ENCODE results near the gene FLNB.

The FLNB gene

GRCh38 chr3:58164906-58165821, 156.9 kb downstream of the FLNB start:
- DNase-seq (ENCODE audit: low read depth) = no peak

- peak; percentile 56 for DNase-seq (ENCODE audit: low read depth)
Observed at GRCh38 chr3:58167431-58168351, 159.5 kb downstream of the FLNB start.

- DNase-seq (ENCODE audit: low read depth) = no peak
Observed at GRCh38 chr3:58168498-58168897, 160.3 kb downstream of the FLNB start.

GRCh38 chr3:58169371-58169770, 161.1 kb downstream of the FLNB start:
- DNase-seq (ENCODE audit: low read depth) = no peak

- no peak for DNase-seq (ENCODE audit: low read depth)
Observed at GRCh38 chr3:58170376-58170775, 162.2 kb downstream of the FLNB start.

- DNase-seq (ENCODE audit: low read depth) = no peak
Observed at GRCh38 chr3:58171126-58171525, 162.9 kb downstream of the FLNB start.

- no peak for DNase-seq (ENCODE audit: low read depth)
Observed at GRCh38 chr3:58173029-58173668, 164.9 kb downstream of the FLNB start.

- DNase-seq (ENCODE audit: low read depth) = no peak
Observed at GRCh38 chr3:58173669-58174398, 165.6 kb downstream of the FLNB start.

- DNase-seq (ENCODE audit: low read depth) = no peak
Observed at GRCh38 chr3:58175187-58175436, 166.9 kb downstream of the FLNB start.

GRCh38 chr3:58175437-58176184, 167.4 kb downstream of the FLNB start:
- DNase-seq (ENCODE audit: low read depth) = no peak

GRCh38 chr3:58176185-58176530, 167.9 kb downstream of the FLNB start:
- no peak for DNase-seq (ENCODE audit: low read depth)

GRCh38 chr3:58176827-58177489, 168.7 kb downstream of the FLNB start:
- no peak for DNase-seq (ENCODE audit: low read depth)

- peak; percentile 63 for DNase-seq (ENCODE audit: low read depth)
Observed at GRCh38 chr3:58177747-58178527, 169.7 kb downstream of the FLNB start.

GRCh38 chr3:58178528-58179234, 170.5 kb downstream of the FLNB start:
- DNase-seq (ENCODE audit: low read depth) = no peak

- no peak for DNase-seq (ENCODE audit: low read depth)
Observed at GRCh38 chr3:58179235-58180098, 171.2 kb downstream of the FLNB start.

- no peak for DNase-seq (ENCODE audit: low read depth)
Observed at GRCh38 chr3:58180099-58180880, 172.1 kb downstream of the FLNB start.

GRCh38 chr3:58180940-58181587, 172.8 kb downstream of the FLNB start:
- no peak for DNase-seq (ENCODE audit: low read depth)

Measured in fibroblast of the conjunctiva (primary cell).